Keratinocyte (primary cell): ENCODE measurements around the gene MAP3K5. TPM values are rescaled to one million over a fixed set of nuclear protein-coding genes. Genes with fewer than 3 reads are reported as not detected.

Source experiments
- DNase-seq: peaks from one replicate; pipeline ENCODE4 v3.0.0-alpha.2; 2011; ENCODE audit warnings: low read depth, missing footprints, low spot score
- FAIRE-seq: peaks from 2 replicates; lab custom pipeline; 2011; peaks lifted over from hg19 to GRCh38; lab: Jason Lieb, UNC
- H2AFZ ChIP-seq: 2 replicates; pipeline ENCODE4 v1.6.0; 2012; ENCODE audit warnings: low read length, control low read depth, inconsistent platforms; ENCODE audit not compliant: control insufficient read depth
- H3K27ac ChIP-seq: 2 replicates; pipeline ENCODE4 v1.5.1; 2011; ENCODE audit warnings: low read length; ENCODE audit not compliant: control insufficient read depth, insufficient read depth
- H3K27me3 ChIP-seq: 3 replicates; pipeline ENCODE4 v1.6.0; 2011; ENCODE audit warnings: low read length; ENCODE audit not compliant: control insufficient read depth, insufficient read depth; ENCODE audit errors: extremely low read depth
- H3K36me3 ChIP-seq, 2 experiments: 2 replicates in 1 of 2; 3 replicates in 1 of 2; pipeline ENCODE4 v1.5.1; 2011; ENCODE audit warnings: low read length in 2 of 2, mild to moderate bottlenecking in 1 of 2; ENCODE audit not compliant: control insufficient read depth in 2 of 2, insufficient read depth in 2 of 2; ENCODE audit errors: extremely low read depth in 1 of 2
- H3K4me1 ChIP-seq: 3 replicates; pipeline ENCODE4 v1.5.1; 2011; ENCODE audit warnings: low read length; ENCODE audit not compliant: control insufficient read depth, insufficient read depth; ENCODE audit errors: extremely low read depth
- H3K4me2 ChIP-seq: 3 replicates; pipeline ENCODE4 v1.6.0; 2011; ENCODE audit warnings: low read depth, low read length; ENCODE audit not compliant: control insufficient read depth, insufficient read depth; ENCODE audit errors: extremely low read depth
- H3K4me3 ChIP-seq, 3 experiments: fragments of 200-600 bp in 1 of 3; sonication (generic) in 1 of 3; 2 replicates in 2 of 3; 3 replicates in 1 of 3; pipeline ENCODE4 v1.5.1; 2011 to 2016; ENCODE audit warnings: low read length in 3 of 3, mild to moderate bottlenecking in 3 of 3, control low read depth in 2 of 3, inconsistent platforms in 1 of 3, low read depth in 1 of 3, mixed read lengths in 1 of 3, mixed run types in 1 of 3, moderate library complexity in 1 of 3; ENCODE audit not compliant: control insufficient read depth in 2 of 3, insufficient read depth in 2 of 3; ENCODE audit errors: extremely low read depth in 1 of 3
- H3K79me2 ChIP-seq: 2 replicates; pipeline ENCODE4 v1.6.0; 2012; ENCODE audit warnings: low read length; ENCODE audit not compliant: control insufficient read depth, insufficient read depth
- H3K9ac ChIP-seq: 3 replicates; pipeline ENCODE4 v1.6.0; 2011; ENCODE audit warnings: low read length; ENCODE audit not compliant: control insufficient read depth, insufficient read depth; ENCODE audit errors: extremely low read depth
- H3K9me1 ChIP-seq: 3 replicates; pipeline ENCODE4 v1.6.0; 2011; ENCODE audit warnings: low read length; ENCODE audit not compliant: control insufficient read depth, insufficient read depth; ENCODE audit errors: extremely low read depth
- H3K9me3 ChIP-seq: 2 replicates; pipeline ENCODE4 v1.5.1; 2012; ENCODE audit warnings: low read depth, low read length; ENCODE audit not compliant: control insufficient read depth
- H4K20me1 ChIP-seq: 3 replicates; pipeline ENCODE4 v1.6.0; 2011; ENCODE audit warnings: low read length; ENCODE audit not compliant: control insufficient read depth, insufficient read depth; ENCODE audit errors: extremely low read depth
- CTCF ChIP-seq, 3 experiments: IDR thresholded peaks in 1 of 3; conservative IDR thresholded peaks in 1 of 3; optimal IDR thresholded peaks in 1 of 3; 2 replicates in 2 of 3; 3 replicates in 1 of 3; pipeline versions ENCODE3 to v1.5.1; 2011; ENCODE audit warnings: low read length in 3 of 3, mild to moderate bottlenecking in 3 of 3, moderate library complexity in 2 of 3, control low read depth in 1 of 3, inconsistent platforms in 1 of 3; ENCODE audit not compliant: insufficient read depth in 2 of 3; ENCODE audit errors: extremely low read depth in 1 of 3
- EZH2 ChIP-seq: IDR thresholded peaks from one replicate; pipeline ENCODE4 v1.6.1; 2012; ENCODE audit warnings: inconsistent platforms, mild to moderate bottlenecking, low read length, moderate library complexity
- dilution Hi-C: fragments of 300-500 bp; cut with MboI; formaldehyde crosslinking; loops from one replicate; pipeline ENCODE4 v1.7.0; 2020; ENCODE audit warnings: low sequenced_read_pairs; ENCODE audit not compliant: extremely low pct_ligation_motif_present
- polyA plus RNA-seq, 5 experiments: library from polyadenylated mRNA; depleted of rRNA in 3 of 5; stranded (reverse) in 3 of 5; stranded (forward) in 1 of 5; unstranded in 1 of 5; fragments of >200 nt; gene quantifications; 1 replicate in 1 of 5; 2 replicates in 3 of 5; 3 replicates in 1 of 5; pipeline versions ENCODE4 v1.2.1 to v1.2.3, GENCODE V29; 2011 to 2012; ENCODE audit warnings: missing spikeins in 2 of 5, low read depth in 1 of 5, low replicate concordance in 1 of 5

MAP3K5 gene
- polyA plus RNA-seq, 1 donor (not counting 4 experiments of a cell fraction or from before 2014, with no cell fraction given): 3.4 TPM

GRCh38 chr6:136676075-136676474 lies 116.2 kb downstream of the MAP3K5 start:
- H3K4me1 ChIP-seq: peaks cover 10% of the 10 kb centered on the region
- FAIRE-seq: peak; percentile 9
- H3K27me3 ChIP-seq: no peaks in the 10 kb centered on the region
- no peak overlapping the region for H3K9ac ChIP-seq
- H4K20me1 ChIP-seq: no peaks in the 10 kb centered on the region
- H3K36me3 ChIP-seq: no peaks in the 10 kb centered on the region
- dilution Hi-C loops: no loop called here
- H3K9me3 ChIP-seq: no peaks in the 10 kb centered on the region
- H3K9me1 ChIP-seq: no peaks in the 10 kb centered on the region
- H3K79me2 ChIP-seq: no peaks in the 10 kb centered on the region
- no peak overlapping the region for H3K4me2 ChIP-seq
- no peak overlapping the region for H3K27ac ChIP-seq
- H3K4me3 ChIP-seq: no peak overlapping the region
- TF ChIP-seq CTCF (optimal IDR thresholded peaks at IDR 0.05 in 1 of 3, IDR thresholded peaks at IDR 0.05 in 1 of 3, conservative IDR thresholded peaks at IDR 0.05 in 1 of 3; ENCODE audit: extremely low read depth in 1 of 3, insufficient read depth in 2 of 3, low read length in 3 of 3): no peak
- no peak for DNase-seq
- H2AFZ ChIP-seq: no peak overlapping the region

- no peaks in the 10 kb centered on the region for H3K27me3 ChIP-seq
- H3K27ac ChIP-seq: no peak overlapping the region
- DNase-seq: no peak
- TF ChIP-seq EZH2 (no peak), CTCF (optimal IDR thresholded peaks at IDR 0.05 in 1 of 3, IDR thresholded peaks at IDR 0.05 in 1 of 3, conservative IDR thresholded peaks at IDR 0.05 in 1 of 3; ENCODE audit: extremely low read depth in 1 of 3, insufficient read depth in 2 of 3, low read length in 3 of 3) (no peak)
- no peak for FAIRE-seq
- H3K9me1 ChIP-seq: no peaks in the 10 kb centered on the region
- H3K4me1 ChIP-seq: peaks cover 14% of the 10 kb centered on the region
- no peak overlapping the region for H2AFZ ChIP-seq
- dilution Hi-C loops: no loop called here
- no peaks in the 10 kb centered on the region for H3K79me2 ChIP-seq
- no peak overlapping the region for H3K4me3 ChIP-seq
- H3K9ac ChIP-seq: no peak overlapping the region
- H3K9me3 ChIP-seq: no peaks in the 10 kb centered on the region
- H3K4me2 ChIP-seq: no peak overlapping the region
- H4K20me1 ChIP-seq: no peaks in the 10 kb centered on the region
- H3K36me3 ChIP-seq: no peaks in the 10 kb centered on the region
These were observed 118.7 kb downstream of the MAP3K5 start for GRCh38 chr6:136673571-136673970.
